Mesendoderm (in vitro differentiated cells): Measurements from ENCODE around the gene PRPF8.

Experiments
- DNase-seq: peaks from one replicate; pipeline ENCODE4 v3.0.0; 2013
- H2AK5ac ChIP-seq: 2 replicates; pipeline ENCODE4 v1.6.1; 2013; ENCODE audit warnings: low read length, inconsistent platforms
- H2BK120ac ChIP-seq: 2 replicates; pipeline ENCODE4 v1.6.1; 2013; ENCODE audit warnings: low read depth, mild to moderate bottlenecking, low read length, moderate library complexity, mixed read lengths
- H2BK15ac ChIP-seq: replicated peaks from 2 replicates; pipeline ENCODE4 v1.6.1; 2013; ENCODE audit warnings: low read depth, mild to moderate bottlenecking, moderate library complexity
- H2BK5ac ChIP-seq: 2 replicates; pipeline ENCODE4 v1.6.1; 2013; ENCODE audit warnings: low read length, inconsistent platforms
- H3K18ac ChIP-seq: 2 replicates; pipeline ENCODE4 v1.6.1; 2013; ENCODE audit warnings: mild to moderate bottlenecking, low read length, mixed read lengths
- H3K23ac ChIP-seq: one replicate; pipeline ENCODE4 v1.6.1; 2013; ENCODE audit warnings: low read length
- H3K27ac ChIP-seq: 2 replicates; pipeline ENCODE4 v1.5.1; 2013; ENCODE audit warnings: low read depth, mild to moderate bottlenecking, inconsistent platforms, low read length, moderate library complexity
- H3K27me3 ChIP-seq: 2 replicates; pipeline ENCODE4 v1.6.1; 2013; ENCODE audit warnings: low read length, control low read depth, mild to moderate bottlenecking, inconsistent platforms; ENCODE audit not compliant: insufficient read depth, poor library complexity
- H3K36me3 ChIP-seq: 2 replicates; pipeline ENCODE4 v1.6.1; 2013; ENCODE audit warnings: low read length, inconsistent platforms; ENCODE audit not compliant: control insufficient read depth, insufficient read depth
- H3K4ac ChIP-seq: one replicate; pipeline ENCODE4 v1.6.1; 2013; ENCODE audit warnings: low read depth, mild to moderate bottlenecking, low read length, moderate library complexity
- H3K4me1 ChIP-seq: 2 replicates; pipeline ENCODE4 v1.6.1; 2013; ENCODE audit warnings: low read depth, low read length, inconsistent platforms; ENCODE audit not compliant: control insufficient read depth
- H3K4me2 ChIP-seq: 2 replicates; pipeline ENCODE4 v1.6.1; 2013; ENCODE audit warnings: low read length
- H3K4me3 ChIP-seq: 2 replicates; pipeline ENCODE4 v1.5.1; 2013; ENCODE audit warnings: mild to moderate bottlenecking, low read length
- H3K56ac ChIP-seq: one replicate; pipeline ENCODE4 v1.6.1; 2013; ENCODE audit warnings: low read length
- H3K79me1 ChIP-seq: 2 replicates; pipeline ENCODE4 v1.6.1; 2013; ENCODE audit warnings: low read length, inconsistent platforms
- H3K79me2 ChIP-seq: 2 replicates; pipeline ENCODE4 v1.6.1; 2013; ENCODE audit warnings: mild to moderate bottlenecking, low read length; ENCODE audit not compliant: control insufficient read depth, insufficient read depth
- H3K9ac ChIP-seq: 2 replicates; pipeline ENCODE4 v1.6.1; 2013; ENCODE audit warnings: low read length, inconsistent platforms
- H4K5ac ChIP-seq: one replicate; pipeline ENCODE4 v1.6.1; 2013; ENCODE audit warnings: low read length
- H4K8ac ChIP-seq: one replicate; pipeline ENCODE4 v1.6.1; 2013; ENCODE audit warnings: low read depth, mild to moderate bottlenecking, control low read depth, low read length, moderate library complexity
- WGBS: extraction: QIAGEN DNeasy Blood & Tissue Kit; methylation state at CpG from one replicate; pipeline ENCODE4 v1.1.7; 2013; ENCODE audit warnings: low lambda C conversion rate, missing lambda C conversion rate; ENCODE audit not compliant: insufficient coverage; ENCODE audit errors: extremely low coverage; 5-methylcytosine and 5-hydroxymethylcytosine counted together

PRPF8 gene

DNA sequence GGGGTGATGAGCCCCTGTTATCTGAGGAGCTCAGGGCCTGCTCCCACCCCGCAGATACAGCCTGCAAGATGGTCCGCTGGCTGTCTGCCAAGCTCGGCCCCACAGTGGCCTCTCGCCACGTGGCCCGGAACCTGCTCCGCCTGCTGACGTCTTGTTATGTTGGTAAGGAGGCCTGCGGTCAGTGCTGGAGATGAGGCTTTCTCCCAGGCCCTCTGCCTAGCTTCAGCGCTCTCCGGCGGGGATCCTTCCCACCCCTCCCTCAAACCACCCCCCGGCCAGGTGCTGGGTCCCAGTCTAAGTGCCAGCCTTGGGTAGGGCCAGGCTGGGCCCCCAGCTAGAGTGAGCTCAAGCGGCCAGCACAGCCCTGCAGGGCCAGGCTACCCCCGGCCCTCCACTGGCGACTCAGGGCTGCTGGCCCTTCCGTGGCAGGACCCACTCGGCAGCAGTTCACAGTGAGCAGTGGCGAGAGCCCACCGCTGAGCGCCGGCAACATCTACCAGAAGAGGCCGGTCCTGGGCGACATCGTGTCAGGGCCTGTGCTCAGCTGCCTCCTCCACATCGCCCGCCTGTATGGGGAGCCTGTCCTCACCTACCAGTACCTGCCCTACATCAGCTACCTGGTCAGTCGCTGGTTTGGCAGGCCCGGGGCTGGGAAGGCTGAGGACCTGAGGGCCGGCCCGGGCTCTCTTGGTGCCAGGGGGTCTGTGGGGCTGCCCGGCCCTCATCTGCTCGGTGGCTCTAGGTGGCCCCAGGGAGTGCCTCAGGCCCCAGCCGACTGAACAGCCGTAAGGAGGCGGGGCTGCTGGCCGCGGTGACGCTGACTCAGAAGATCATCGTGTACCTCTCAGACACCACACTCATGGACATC, 45.9 kb upstream of the PRPF8 start:
- H3K18ac ChIP-seq, result no peak overlapping the region
- no peaks in the 10 kb centered on the region for H3K27me3 ChIP-seq
- no peak overlapping the region for H2BK120ac ChIP-seq
- no peak overlapping the region for H3K56ac ChIP-seq
- no peaks in the 10 kb centered on the region for H3K4me1 ChIP-seq
- H2AK5ac ChIP-seq, result no peak overlapping the region
- H3K79me2 ChIP-seq, result no peaks in the 10 kb centered on the region
- no peak overlapping the region for H2BK5ac ChIP-seq
- no peak overlapping the region for H3K27ac ChIP-seq
- H2BK15ac ChIP-seq, result no peak overlapping the region
- no peaks in the 10 kb centered on the region for H3K79me1 ChIP-seq
- H3K9ac ChIP-seq, result no peak overlapping the region
- no peak overlapping the region for H3K4me2 ChIP-seq
- no peak overlapping the region for H4K8ac ChIP-seq
- H3K4ac ChIP-seq, result no peak overlapping the region
- no CpG with 5 or more reads among the region's 40 CpGs for WGBS
- no peak overlapping the region for H3K4me3 ChIP-seq
- no peak overlapping the region for H4K5ac ChIP-seq
- DNase-seq, result no peak
- no peaks in the 10 kb centered on the region for H3K36me3 ChIP-seq
- H3K23ac ChIP-seq, result no peak overlapping the region

DNA sequence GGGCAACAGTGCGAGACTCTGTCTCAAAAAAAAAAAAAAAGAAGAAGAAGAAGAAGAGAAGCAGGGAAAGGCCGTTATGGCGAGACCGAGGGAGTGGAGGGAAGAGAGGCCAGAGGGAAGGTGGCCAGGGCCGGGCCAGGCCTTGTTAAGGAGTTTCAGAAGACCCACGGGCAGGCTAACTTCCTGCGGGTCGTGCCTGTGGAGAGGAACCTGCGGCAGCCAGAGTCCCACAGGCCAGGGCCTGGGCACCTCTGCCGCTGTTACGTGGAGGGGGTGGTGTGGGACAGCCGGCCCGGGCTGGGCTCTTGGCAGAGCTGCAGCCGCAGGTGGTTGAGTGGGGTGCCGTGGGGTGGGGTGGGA, 45.3 kb upstream of the PRPF8 start:
- H3K36me3 ChIP-seq, result no peaks in the 10 kb centered on the region
- no peak overlapping the region for H2BK120ac ChIP-seq
- no peak overlapping the region for H4K5ac ChIP-seq
- H3K56ac ChIP-seq, result no peak overlapping the region
- H4K8ac ChIP-seq, result no peak overlapping the region
- no peaks in the 10 kb centered on the region for H3K79me2 ChIP-seq
- H3K18ac ChIP-seq, result no peak overlapping the region
- no peaks in the 10 kb centered on the region for H3K79me1 ChIP-seq
- no peak overlapping the region for H3K9ac ChIP-seq
- no peak overlapping the region for H3K4me2 ChIP-seq
- H2AK5ac ChIP-seq, result no peak overlapping the region
- H3K27me3 ChIP-seq, result no peaks in the 10 kb centered on the region
- H2BK5ac ChIP-seq, result no peak overlapping the region
- H3K4me1 ChIP-seq, result no peaks in the 10 kb centered on the region
- no CpG with 5 or more reads among the region's 15 CpGs for WGBS
- H3K4ac ChIP-seq, result no peak overlapping the region
- no peak for DNase-seq
- H3K27ac ChIP-seq, result no peak overlapping the region
- no peak overlapping the region for H2BK15ac ChIP-seq
- H3K4me3 ChIP-seq, result no peak overlapping the region
- H3K23ac ChIP-seq, result no peak overlapping the region

DNA sequence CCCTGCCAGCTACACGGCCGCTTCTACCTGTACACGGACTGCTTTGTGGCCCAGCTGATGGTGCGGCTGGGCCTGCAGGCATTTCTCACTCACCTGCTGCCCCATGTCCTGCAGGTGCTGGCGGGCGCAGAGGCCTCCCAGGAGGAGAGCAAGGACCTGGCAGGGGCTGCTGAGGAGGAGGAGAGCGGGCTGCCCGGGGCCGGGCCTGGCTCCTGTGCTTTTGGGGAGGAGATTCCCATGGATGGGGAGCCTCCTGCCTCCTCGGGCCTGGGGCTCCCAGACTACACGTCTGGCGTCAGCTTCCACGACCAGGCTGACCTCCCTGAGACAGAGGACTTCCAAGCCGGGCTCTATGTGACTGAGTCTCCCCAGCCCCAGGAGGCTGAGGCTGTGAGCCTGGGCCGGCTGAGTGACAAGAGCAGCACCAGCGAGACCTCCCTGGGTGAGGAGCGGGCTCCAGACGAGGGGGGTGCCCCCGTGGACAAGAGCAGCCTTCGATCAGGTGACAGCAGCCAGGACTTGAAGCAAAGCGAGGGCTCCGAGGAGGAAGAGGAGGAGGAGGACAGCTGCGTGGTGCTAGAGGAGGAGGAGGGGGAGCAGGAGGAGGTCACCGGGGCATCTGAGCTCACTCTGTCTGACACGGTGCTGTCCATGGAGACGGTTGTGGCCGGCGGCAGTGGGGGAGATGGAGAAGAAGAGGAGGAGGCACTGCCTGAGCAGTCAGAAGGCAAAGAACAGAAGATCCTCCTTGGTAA, 43.4 kb upstream of the PRPF8 start:
- no peaks in the 10 kb centered on the region for H3K27me3 ChIP-seq
- no peak overlapping the region for H2AK5ac ChIP-seq
- no peaks in the 10 kb centered on the region for H3K36me3 ChIP-seq
- H3K9ac ChIP-seq, result no peak overlapping the region
- no peak overlapping the region for H3K4ac ChIP-seq
- DNase-seq, result no peak
- no CpG with 5 or more reads among the region's 28 CpGs for WGBS
- no peaks in the 10 kb centered on the region for H3K79me1 ChIP-seq
- no peaks in the 10 kb centered on the region for H3K4me1 ChIP-seq
- no peak overlapping the region for H3K56ac ChIP-seq
- H3K4me3 ChIP-seq, result no peak overlapping the region
- H4K5ac ChIP-seq, result no peak overlapping the region
- H4K8ac ChIP-seq, result no peak overlapping the region
- H3K23ac ChIP-seq, result no peak overlapping the region
- no peak overlapping the region for H2BK120ac ChIP-seq
- no peak overlapping the region for H2BK15ac ChIP-seq
- no peak overlapping the region for H3K18ac ChIP-seq
- H3K79me2 ChIP-seq, result no peaks in the 10 kb centered on the region
- no peak overlapping the region for H2BK5ac ChIP-seq
- no peak overlapping the region for H3K4me2 ChIP-seq
- no peak overlapping the region for H3K27ac ChIP-seq

DNA sequence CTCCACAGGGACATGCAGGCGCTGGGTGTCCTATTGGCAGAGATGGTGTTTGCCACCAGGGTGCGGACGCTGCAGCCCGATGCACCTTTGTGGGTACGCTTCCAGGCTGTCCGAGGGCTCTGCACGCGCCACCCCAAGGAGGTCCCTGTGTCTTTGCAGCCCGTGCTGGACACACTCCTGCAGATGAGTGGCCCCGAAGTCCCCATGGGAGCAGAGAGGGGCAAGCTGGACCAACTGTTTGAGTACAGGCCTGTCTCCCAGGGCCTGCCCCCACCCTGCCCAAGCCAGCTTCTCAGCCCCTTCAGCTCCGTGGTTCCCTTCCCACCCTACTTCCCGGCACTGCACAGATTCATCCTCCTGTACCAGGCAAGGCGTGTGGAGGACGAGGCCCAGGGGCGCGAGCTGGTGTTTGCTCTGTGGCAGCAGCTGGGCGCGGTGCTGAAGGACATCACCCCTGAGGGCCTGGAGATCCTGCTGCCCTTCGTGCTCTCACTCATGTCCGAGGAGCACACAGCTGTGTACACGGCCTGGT, 42.7 kb upstream of the PRPF8 start:
- Histone ChIP-seq H3K18ac (no peak overlapping the region), H2BK15ac (no peak overlapping the region), H3K27me3 (no peaks in the 10 kb centered on the region), H4K5ac (no peak overlapping the region), H4K8ac (no peak overlapping the region), H3K4ac (no peak overlapping the region), H2AK5ac (no peak overlapping the region), H2BK120ac (no peak overlapping the region), H3K27ac (no peak overlapping the region), H3K79me2 (no peaks in the 10 kb centered on the region), H3K23ac (no peak overlapping the region), H3K56ac (no peak overlapping the region), H3K4me2 (no peak overlapping the region), H3K36me3 (no peaks in the 10 kb centered on the region), H3K4me3 (no peak overlapping the region), H3K4me1 (no peaks in the 10 kb centered on the region), H3K79me1 (no peaks in the 10 kb centered on the region), H2BK5ac (no peak overlapping the region), H3K9ac (no peak overlapping the region)
- DNase-seq, result no peak
- no CpG with 5 or more reads among the region's 21 CpGs for WGBS

DNA sequence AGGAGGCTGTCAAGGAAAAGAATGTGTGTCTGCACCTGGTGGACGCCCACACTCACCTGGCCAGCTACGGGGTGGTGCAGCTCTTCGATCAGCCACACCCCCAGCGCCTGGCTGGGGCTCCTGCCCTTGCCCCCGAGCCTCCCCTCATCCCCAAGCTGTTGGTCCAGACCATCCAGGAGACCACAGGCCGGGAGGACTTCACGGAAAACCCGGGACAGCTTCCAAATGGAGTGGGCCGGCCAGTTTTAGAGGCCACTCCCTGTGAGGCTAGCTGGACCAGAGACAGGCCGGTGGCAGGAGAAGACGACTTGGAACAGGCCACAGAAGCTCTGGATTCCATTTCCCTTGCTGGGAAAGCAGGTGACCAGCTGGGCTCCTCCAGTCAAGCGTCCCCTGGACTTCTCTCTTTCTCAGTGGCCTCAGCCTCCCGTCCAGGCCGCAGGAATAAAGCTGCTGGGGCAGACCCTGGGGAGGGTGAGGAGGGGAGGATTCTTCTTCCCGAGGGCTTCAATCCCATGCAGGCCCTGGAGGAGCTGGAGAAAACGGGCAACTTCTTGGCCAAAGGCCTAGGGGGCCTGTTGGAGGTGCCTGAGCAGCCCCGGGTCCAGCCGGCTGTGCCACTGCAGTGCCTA, 42.1 kb upstream of the PRPF8 start:
- no peak overlapping the region for H3K4me3 ChIP-seq
- H3K79me2 ChIP-seq, result no peaks in the 10 kb centered on the region
- no peak overlapping the region for H2AK5ac ChIP-seq
- no peak for DNase-seq
- H3K23ac ChIP-seq, result no peak overlapping the region
- no peak overlapping the region for H3K18ac ChIP-seq
- no peak overlapping the region for H4K8ac ChIP-seq
- no CpG with 5 or more reads among the region's 18 CpGs for WGBS
- H4K5ac ChIP-seq, result no peak overlapping the region
- no peak overlapping the region for H3K9ac ChIP-seq
- no peaks in the 10 kb centered on the region for H3K36me3 ChIP-seq
- H2BK120ac ChIP-seq, result no peak overlapping the region
- no peak overlapping the region for H3K4me2 ChIP-seq
- no peak overlapping the region for H3K27ac ChIP-seq
- H2BK15ac ChIP-seq, result no peak overlapping the region
- H3K79me1 ChIP-seq, result no peaks in the 10 kb centered on the region
- H3K4me1 ChIP-seq, result no peaks in the 10 kb centered on the region
- H2BK5ac ChIP-seq, result no peak overlapping the region
- no peak overlapping the region for H3K4ac ChIP-seq
- no peaks in the 10 kb centered on the region for H3K27me3 ChIP-seq
- no peak overlapping the region for H3K56ac ChIP-seq
